Ramos (cell line): ENCODE data around the gene PDE6C.

ENCODE experiments used
- in situ Hi-C: fragments of 300-500 bp; cut with MboI; formaldehyde crosslinking; loops from one replicate; pipeline ENCODE4 v1.14.3; 2022; ENCODE audit warnings: low sequenced_read_pairs; ENCODE audit not compliant: unreplicated experiment

Gene PDE6C

DNA sequence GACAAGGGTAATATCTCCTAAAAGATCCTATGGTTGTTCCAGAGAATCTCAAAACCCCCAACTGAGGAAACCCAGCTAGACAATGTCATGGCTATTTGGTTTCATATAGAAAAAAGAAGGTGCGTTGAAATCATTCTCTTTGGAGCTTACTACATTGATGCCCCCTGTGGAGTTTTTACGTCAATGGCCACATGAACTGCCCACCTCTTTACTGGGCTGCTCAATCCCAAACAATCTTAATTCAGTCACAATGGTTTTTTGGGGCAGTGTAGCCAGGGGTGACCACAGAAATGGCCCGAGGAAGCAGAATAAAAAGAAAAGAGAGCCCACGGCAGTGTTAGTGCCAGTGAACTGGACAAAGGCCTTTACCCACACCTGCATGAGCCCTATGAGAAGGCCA is 19.1 kb upstream of the PDE6C start:
- in situ Hi-C loops = no loop called here

GRCh38 chr10:93593749-93594148 is 18.6 kb upstream of the PDE6C start:
- in situ Hi-C loops = no loop called here

- in situ Hi-C loops = no loop called here
Measured at GRCh38 chr10:93594518-93594917, 17.8 kb upstream of the PDE6C start.

DNA sequence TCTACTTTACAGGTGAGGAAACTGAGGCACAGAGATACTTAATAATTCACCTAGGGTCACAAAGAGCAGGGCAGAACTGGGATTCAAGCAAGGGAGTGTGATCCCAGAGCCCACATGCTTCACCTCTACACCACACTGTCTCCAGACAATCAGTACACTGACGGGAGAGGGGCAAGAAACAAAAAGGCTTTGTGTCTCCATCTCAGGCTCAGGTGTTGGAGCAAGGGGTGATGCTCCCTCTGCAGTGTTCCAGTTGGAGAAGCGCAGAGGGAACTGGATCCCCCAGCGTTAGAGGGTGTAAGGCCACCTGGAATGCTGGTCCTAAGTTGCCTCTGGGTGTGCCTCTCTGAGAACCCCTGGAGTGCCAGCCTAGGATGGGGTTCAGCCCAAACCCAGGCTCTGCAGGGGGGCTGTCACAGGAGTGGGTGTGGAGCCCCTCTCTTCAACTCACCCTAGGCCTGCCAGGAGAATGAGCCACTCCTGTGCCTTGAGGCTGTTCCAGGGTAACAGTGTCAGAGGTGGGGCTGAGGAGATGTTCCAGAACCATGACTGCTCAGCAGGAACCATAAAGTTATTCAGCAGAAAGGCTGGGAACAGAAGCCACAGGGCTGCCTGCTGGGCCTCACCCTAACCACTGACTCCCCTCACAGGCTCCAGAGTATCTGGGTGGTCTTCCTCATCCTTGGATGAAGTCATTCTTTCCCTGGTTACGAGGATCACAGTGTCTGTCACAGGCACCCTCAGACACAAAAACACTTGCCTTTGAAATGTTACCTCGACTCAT is 16.8 kb upstream of the PDE6C start:
- in situ Hi-C loops = no loop called here

- in situ Hi-C loops = no loop called here
Measured at GRCh38 chr10:93596539-93596938, 15.8 kb upstream of the PDE6C start.

DNA sequence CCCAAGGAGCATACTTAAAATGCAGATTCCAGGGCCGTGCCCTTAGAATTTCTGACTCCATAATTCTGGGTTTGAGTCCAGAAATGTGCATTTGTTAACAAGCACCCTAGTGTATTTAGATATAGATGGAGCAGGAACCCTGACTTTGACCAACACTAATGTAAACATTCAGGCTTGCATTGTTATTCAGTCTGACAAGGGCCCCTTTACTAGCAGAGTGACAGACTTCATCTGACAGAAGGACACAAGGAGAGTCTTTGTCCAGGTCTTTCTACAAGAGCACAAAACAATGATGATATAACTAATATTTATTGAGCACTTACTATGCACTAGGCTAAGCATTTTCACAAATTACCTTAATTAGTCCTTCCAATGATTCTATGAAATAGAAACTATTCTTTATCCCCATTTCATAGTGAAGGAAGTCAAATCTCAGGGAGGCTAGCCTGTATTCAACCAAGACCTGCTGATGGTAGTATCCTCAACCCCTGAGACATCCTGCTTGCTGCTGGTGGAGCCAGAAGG is 15.2 kb upstream of the PDE6C start:
- in situ Hi-C loops = no loop called here

DNA sequence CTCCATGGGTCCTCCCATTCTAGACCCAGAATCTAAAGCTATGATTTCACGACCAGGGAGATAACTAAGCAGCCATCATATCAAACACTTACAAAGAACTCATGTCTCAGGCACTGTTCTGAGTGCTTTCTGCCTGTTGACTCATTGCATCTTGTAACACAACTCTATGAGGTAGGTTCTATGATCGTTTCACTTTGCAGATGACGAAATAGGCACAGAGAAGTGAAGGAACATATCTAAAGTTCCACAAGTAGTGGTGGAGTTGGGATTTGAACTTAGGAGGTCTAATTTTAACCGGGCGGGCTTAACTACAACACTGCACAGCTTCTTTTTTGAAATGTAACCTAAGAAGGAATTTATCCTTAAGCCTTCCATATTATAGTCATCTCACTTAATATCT is 14.2 kb upstream of the PDE6C start:
- in situ Hi-C loops = no loop called here

- in situ Hi-C loops = no loop called here
Measured at GRCh38 chr10:93599335-93599734, 13.0 kb upstream of the PDE6C start.

DNA sequence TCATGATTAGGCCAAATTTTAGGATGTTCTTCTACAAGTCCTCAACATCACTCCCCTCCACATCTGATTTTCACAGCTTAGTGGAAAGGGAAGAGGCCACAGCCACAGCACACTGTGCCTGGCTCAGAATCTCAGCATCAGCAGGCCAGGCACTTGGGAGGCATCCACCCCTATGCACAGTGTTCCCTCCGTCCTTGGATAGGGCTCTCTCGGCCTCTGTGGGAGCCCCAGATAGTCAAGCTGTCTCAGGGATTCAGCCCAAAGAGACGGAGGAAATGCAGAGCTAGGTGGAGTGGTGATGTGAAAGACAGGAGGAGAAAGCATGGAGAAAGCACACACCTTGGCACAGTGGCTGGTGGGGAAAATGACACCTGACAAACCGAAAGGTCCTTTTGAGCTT is 12.6 kb upstream of the PDE6C start:
- in situ Hi-C loops = no loop called here

- in situ Hi-C loops = no loop called here
Measured at GRCh38 chr10:93600446-93601145, 11.7 kb upstream of the PDE6C start.

GRCh38 chr10:93601146-93601773 is 11.1 kb upstream of the PDE6C start, which contains the start of gene RBP4:
TSS of gene RBP4 (minus strand) at chr10:93601235. CDS start at chr10:93601028, 207 bp downstream.
- in situ Hi-C loops = no loop called here

DNA sequence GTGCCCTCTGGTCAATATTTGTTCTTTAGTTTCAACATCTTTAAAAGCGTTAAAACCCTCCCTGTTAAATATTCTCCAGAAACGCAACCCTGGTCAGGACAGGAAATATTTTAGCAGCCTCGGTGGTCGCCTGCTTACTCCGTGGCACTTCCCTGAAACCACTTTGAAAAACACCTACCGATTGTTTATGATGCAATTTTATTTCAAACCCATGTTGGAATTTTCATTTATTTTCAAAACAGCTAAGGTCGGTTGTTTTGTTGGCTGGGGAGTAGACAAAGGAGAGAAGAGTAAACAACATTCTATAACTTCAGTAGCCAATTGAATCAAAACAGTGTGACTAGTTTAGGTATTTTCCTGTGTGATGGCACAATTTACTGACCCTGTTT is 10.6 kb upstream of the PDE6C start:
- in situ Hi-C loops = no loop called here

DNA sequence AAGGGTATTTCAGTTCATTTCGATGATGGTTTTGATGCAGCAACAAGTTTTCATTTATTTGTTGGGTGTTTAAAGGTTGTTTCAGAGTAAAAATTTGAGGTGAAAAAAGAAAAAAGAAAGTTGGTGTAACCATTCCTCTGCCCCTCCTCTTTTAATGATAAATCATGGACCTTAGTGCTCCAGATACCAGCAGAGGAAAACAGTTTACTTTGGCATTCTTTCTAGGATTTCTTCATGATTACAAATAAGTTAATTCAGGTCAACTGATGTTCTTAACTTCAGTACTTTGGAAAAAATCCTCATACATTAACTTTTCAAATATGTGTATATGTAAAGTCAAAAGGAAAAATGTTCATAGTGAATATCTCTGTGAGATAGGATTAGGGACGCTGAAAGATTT is 9.3 kb upstream of the PDE6C start:
- in situ Hi-C loops = no loop called here

GRCh38 chr10:93604146-93604545 is 8.2 kb upstream of the PDE6C start:
- in situ Hi-C loops = no loop called here

- in situ Hi-C loops = no loop called here
Measured at GRCh38 chr10:93608421-93608820, 3.9 kb upstream of the PDE6C start.

- in situ Hi-C loops = no loop called here
Measured at GRCh38 chr10:93613126-93613525, 789 bp downstream of the PDE6C start.

DNA sequence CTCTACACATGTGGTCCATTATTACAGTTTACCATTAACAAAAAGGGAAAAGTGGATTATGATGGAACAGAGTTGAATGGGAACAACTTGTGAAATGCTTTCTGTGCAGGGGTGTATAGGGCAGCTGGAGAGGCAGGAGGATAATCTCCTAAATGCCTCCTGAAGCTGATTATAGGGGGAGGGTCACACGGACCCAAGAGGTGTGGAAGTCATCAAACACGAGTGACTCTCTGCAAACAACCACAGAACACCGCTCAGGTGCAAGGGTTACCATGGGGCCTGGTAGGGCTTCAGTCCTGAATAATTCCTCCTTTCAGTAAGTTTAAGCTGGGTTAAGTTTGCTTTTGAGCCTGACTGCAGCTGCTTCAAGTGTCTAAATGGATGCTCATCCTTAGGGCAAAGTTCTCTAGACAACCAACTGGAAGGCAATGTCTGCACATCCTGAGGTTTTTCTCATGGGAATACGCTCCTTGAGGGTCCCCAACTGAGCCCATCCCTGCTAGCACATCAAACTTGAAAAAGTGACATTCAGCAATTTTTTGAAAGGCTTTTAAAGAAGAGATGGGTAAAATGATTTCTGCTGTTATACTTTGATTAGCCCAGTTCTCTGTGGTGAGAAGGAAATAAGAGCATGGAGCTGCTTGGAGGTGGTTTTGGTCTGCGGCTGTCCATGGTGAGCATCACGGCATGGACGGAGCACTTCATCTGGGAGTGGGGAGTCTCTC is 1.9 kb downstream of the PDE6C start:
- in situ Hi-C loops = no loop called here

GRCh38 chr10:93615576-93616235 is 3.4 kb downstream of the PDE6C start:
- in situ Hi-C loops = no loop called here

- in situ Hi-C loops = no loop called here
Measured at GRCh38 chr10:93620925-93621324, 8.6 kb downstream of the PDE6C start.

DNA sequence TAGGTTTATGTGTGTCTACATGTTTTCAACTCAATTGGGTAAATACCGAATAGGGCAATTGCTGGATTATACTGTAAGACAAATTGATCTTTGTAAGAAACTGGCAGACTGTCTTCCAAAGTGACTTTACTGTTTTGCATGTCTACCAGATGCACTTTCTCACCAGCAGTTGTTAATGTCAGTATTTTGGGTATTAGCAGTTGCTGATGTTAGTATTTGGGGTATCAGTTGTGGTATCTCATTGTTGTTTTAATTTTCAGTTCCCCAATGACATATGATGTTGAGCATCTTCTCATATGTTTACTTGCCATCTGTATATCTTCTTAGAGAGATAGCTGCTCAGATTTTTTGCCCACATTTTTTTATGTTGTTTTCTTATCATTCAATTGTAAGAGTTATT is 10.6 kb downstream of the PDE6C start:
- in situ Hi-C loops = no loop called here
